Stimulated activated CD4-positive, alpha-beta T cell treated with anti-CD3 and anti-CD28 coated beads, Interleukin-1b, Interleukin-23, amount 100 ng/mL, for 1 hour (primary cell): ENCODE results near the gene GABRA4.

Experiments
- DNase-seq, 2 donors: peaks; one replicate each; pipeline ENCODE4 v3.0.0-alpha.2; 2020; ENCODE audit warnings: low read depth in 2 of 2

Gene GABRA4

DNA sequence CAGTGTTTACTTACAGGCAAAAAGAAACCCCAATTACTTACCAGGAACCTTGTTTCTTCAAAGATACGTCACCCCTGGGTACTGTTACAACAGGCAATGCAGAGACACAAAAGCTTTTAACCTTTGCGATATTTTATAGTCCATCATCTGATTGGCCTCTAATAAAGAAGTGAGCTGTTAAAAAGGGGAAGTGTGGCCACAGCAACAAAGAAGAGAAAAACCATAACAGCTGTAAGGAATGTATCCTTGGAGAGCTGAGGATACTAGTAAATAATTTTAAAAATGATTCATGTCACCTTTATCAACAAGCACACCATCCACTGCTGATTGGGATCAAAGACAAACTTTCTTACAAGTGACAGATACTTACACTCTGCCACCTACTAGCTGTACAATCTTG lies 14.1 kb downstream of the GABRA4 start:
- DNase-seq: no peak

DNA sequence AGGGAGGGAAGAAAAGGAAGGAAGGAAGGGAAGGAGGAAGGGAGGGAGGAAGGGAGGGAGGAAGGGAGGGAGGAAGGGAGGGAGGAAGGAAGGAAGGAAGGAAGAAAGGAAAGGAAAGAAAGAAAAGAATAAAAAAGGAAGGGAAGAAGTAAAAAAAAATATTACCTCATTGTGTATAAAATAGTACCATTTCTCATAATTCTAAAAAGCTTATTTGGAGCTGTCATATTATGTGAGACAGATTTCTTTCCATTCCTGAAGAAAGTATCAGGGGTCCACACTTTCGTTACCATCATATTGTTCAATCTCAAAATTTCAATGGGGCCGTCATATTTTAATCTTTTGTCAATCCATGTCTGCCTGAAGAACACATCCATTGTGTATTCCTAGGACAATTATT lies 16.1 kb downstream of the GABRA4 start:
- DNase-seq: no peak

DNA sequence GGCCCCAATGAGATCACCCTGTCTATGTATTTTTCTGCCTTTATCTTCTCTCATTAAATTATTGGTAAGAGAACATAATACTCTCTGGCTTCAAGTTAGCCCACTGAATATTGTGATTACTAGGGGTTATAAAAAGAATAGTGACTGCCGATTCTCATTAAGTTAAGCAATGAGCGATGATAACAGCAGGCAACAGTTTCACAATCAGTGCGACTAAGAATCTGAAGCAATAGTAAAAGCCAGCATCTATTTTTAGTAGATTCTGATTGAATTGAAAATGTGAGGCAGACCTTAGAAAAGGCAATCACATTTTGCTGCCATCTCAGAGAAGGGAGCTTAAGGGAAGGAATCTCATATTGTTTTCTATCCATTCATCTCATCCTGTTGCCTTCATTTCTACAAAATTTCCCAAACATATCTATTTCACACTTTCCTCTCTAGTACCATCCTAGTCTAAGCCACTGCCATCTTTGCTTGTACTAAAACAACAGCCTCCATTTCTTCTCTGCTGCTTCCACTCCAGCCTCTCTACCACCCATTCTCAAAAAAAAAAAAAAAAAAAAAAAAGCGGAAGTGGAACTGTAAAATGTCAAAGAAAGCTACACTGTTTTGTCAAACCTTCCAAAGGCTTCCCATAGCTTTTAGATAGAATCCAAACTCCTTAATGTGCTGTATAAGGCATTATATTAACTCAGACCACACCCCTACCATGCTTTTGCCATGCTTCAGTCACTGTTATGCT lies 17.4 kb downstream of the GABRA4 start:
- no peak for DNase-seq

DNA sequence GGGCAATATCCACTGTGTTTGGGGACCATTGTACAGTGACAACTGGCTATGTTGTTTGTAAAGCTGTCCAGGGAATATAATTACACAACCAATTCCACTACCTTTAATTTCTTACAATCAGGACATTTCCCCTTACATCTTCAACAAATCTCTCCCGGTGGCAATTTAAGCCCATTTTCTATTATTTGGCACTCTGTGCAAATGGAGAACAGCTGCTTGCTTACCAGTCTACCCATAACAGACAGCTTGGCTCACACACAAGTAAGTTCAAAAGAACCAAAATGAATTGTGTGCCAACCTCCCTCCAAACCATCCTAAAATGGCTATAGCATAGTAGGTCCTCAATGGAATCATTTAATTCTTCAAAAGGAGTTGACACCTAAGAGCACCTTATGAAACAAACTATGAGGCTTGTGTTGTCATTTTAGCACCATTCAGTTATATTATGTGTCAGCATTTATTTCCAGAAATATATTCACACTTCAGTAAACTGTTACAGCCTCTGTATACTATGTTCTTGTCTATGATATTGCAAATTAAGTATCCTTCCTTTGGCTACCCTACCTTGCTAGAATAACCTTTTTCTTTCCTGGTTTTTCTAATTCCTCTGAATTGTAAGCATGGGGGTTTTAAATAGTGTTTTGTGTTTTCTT lies 18.4 kb downstream of the GABRA4 start:
- no peak for DNase-seq

DNA sequence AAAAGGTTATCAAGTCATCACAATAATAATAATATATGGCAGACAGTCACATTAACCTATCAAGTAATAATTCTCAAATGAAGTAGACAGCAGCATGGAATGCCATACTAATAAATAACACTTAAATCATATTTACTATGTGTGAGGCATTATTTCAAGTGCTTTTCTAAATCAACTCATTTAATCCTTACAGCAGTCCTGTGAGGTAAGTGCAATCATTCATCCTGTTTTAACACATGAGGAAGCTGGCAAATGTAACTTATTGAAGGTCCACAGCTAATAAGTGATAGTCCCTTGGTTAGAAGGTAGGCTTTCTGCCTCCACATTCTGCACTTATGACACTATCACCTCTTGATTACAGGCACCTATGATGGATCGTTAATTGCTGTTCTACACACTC lies 24.5 kb downstream of the GABRA4 start:
- no peak for DNase-seq

DNA sequence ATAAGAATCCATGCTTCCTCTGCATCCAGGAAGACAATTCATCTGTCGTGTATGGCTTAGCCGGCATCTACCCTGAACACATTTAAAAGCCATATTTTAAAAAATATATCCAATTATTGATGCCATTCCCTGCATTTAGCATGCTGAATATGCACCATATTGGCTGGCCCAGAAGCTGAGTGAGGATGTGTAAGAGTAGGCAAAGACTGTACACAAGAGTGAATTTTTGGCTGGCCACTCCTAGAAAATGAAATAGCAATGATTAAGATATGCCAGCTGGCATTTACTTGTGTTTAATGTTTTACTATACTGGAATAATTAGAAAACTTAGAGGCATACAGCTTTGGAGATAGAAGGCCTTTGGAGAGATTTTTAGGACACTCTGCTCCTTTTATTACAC lies 25.8 kb downstream of the GABRA4 start:
- DNase-seq: no peak

DNA sequence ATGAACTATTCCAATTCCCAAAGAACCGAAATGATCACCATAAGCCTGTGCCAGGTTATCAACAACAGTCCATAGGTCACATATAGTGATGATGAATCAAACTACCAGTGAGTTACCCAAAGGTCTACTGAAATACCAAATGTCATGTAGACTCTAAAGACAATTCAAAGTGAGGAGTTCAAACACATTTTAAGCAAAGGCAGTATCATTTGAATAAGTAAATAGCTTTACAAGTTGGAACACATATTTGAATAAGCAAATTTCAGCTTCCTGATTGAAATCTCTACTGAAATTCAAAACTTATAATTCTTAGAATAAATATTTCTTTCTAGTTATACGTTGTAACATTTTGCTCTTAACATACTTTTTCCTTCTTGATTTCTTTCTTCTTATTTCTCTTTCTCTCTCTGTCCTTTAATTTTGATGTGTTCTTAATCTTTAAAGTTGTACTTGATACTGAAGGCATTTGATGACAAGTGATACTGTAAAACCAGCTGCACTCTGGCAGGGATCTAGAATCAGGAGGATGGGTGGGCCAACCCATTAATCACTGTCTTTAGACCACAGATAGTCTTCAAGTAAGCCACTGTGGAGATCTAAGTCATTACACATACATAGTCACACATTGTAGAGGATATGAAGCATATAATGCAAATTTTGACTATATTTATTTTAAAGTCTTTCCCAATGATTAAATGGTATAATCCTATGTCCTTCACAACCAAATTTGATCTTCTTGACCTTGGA lies 34.5 kb downstream of the GABRA4 start:
- no peak for DNase-seq

DNA sequence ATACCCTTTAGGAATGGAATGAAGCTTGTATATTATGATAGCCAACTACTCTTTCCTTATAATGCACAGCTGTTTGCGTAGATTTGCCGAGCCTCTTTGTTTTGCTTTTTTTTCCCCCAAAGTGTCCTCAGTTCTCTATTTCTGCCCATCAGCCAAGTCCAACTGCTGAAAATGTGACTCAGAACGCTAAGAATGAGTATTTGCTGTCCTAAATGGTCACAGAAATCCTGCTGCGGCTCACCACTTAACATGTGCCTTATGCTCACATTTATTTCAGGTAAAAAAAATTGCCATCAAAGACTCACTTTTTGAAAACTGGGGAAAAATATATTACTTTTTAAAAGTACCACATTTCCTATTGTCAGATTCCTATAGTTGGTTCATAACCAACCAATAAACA lies 36.9 kb downstream of the GABRA4 start:
- no peak for DNase-seq

DNA sequence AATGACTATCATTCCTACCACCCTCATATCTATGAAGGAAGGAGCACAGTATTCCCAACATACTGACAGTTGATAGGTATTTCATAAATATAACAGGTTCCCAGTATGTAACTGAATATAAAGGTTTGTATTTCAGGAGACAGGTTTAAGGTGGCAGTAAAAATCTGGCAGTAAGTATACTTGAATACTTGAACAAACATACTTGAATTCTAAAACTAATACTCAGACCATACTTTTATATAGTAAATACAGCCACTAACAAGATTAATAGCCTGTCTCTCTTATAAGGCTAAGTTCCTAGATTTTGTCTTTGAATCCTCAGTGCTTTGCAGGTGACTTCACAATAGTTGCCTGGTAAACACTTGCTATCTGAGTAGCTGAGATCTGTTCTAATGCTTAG lies 37.8 kb downstream of the GABRA4 start:
- DNase-seq: no peak

DNA sequence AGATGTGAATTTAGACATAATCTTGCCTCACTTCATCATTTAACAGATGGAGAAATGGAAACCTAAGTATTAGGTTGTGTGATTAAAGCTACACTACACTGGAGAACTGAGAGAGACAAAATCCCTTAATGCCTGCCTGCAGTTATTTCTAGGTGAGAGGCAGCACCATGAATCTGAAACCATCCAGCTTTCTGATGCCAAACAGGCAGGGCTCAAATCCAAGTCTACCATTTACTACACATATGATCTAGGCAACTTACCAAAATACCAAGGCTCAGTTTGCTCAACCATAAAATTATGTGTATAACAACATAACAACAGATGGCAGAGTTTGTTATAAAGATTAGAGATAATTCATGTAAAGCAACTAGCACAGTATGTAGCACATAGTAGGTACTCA lies 38.7 kb downstream of the GABRA4 start:
- DNase-seq: no peak

DNA sequence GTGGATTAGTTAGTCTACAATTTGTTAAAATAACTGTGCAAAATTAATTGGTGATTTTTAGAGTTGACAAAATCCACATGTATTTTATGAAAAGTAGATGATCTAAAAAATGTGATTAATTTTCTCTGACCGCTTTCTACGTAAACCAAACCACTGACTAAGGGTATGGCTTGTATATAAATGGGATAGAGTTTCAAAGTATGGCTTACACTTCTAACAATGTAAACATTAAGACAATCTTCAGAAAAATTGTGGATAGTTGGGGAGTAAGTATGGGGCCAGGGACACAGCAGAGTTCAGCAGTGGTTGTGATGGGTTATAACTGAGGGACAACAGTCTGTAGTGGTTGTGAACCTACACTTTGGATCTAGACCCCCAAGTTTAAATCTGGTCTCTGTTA lies 39.8 kb downstream of the GABRA4 start:
- DNase-seq: no peak

DNA sequence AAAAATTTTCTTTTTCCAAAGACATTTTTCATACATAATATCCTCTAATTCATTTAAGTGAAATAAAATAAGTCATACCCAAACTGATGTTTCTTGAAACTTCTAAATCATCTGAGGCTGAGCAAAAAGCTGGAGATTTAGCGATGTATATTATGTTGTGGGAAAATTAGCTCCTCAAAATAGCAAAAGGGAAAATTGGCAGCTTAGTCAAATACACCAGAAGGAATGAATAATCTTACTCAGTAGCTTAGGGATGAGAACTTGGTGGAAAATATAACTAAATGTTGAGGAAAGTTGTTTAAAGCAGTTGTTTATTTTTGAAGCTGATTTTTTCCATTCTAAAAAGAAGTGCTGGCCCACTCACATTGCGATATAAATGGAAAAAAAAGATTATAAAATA lies 40.9 kb downstream of the GABRA4 start:
- DNase-seq: no peak

DNA sequence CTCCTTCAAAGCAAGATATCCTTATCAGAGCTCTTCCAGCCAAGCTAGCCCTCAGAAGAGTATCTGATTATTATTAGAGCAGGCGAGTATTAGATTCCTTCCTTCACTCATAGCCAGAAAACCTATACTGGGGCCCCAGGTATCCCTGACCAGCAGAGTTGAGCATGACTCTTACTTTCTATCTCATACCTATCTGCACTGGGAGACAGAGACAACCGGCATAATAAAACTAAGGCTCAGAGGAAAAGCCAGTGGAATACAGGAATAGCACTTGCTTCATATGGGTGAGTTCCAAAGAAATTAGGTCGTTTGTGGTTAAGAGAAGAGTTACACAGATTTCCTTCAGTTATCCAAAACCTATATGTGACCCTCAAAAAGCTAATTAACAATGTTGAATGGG lies 42.6 kb downstream of the GABRA4 start:
- no peak for DNase-seq

DNA sequence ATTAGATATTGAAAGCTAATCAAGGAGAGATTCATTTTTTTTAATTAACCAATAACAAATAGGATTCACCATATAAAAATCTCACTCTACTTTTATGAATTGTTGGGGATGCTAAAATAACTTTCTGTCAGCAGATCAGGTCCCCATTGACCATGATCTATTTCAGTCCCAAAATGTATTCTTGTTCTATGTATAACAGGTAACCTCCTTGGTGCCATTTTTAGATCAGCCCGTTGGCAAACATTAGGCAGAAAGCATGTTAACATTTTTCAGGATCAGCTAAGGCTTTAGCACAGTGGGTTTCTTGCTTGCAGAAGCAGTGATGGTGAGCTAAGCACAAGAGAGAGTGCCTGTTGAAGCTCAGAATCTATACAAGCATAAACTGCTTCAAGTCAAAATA lies 43.6 kb downstream of the GABRA4 start:
- no peak for DNase-seq

DNA sequence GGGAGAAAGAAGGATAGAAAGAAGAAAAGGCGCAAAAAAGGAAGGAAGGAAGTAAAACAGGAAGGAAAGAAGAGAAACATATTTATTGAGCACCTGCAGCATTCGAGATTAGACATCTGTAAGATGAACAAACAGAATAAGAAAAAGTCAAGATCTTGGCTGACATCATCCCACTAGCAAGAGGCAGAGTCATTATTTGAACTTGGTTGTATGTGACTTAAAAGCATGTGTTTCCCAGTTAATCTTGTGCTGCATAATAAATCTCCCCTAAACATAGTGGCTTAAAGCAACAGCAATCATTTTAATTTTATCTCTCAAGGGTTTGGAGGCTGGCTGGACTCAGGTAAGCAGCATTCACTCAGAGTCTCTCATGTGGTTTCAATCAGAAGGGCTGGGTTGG lies 45.8 kb downstream of the GABRA4 start:
- no peak for DNase-seq

DNA sequence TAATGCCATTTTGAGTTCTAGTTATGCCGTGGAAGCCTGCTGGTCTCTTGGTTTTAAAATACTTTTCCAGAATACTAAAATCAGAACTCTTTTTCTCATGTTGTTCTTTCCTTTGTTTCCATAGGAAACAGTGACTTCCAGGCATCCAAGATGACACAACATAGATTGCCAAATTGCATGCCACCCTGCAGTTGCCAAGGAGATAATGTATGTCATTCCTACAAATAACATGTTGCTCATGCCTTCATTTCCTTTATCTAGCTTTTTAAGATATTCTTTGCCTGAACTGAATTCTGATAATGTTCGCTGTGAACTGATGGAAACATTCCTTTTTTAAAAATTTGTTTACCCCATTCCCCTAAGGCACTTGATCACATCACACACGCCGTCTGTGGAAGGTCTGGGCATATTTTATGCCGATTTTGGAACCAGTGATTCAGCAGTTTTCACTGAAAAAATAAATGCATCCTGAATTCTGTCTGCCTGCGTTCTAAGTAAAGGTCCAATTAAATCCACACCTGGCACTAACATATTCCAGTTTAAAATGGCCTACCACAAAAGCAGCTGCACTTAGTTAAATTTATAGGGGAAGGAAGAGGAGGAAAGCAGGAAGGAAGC lies 46.4 kb downstream of the GABRA4 start:
- DNase-seq: no peak

DNA sequence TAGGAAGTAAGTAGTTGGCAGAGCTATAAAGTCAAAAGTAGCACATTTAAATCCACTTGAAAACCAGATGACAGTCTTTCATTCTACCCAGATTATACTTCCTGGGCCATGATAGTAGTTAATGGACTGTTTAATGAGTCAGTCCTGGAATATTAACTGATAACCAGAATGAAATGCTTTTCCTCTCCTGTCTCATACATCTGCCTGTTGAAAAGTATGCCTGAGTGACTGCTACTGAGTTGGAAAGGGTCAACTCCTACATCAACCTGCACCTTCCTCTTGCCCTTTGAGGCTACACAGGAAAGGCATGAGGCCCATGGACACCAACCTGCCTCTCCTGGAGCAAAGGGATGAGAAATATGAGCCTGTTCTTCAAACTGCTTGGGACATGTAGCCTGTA lies 48.3 kb downstream of the GABRA4 start:
- no peak for DNase-seq

DNA sequence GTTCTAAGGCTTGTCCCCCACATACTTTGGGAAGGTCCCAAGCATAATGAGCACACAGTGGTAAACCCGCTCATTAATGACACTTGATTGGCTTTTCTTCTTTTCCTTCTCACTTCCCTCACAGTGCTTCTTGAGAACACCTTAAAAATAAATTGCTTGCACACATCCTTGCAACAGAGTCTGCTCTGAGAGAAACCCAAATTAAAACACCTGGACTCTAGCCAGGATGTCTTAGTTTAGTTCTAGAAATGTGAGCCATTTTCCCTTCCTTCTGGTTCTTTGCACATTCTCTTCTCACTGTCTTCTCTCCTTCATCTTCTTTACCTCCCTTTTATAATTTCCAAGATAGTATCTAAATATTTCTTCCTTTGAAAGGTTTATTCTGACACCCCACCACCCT lies 49.0 kb downstream of the GABRA4 start:
- no peak for DNase-seq

DNA sequence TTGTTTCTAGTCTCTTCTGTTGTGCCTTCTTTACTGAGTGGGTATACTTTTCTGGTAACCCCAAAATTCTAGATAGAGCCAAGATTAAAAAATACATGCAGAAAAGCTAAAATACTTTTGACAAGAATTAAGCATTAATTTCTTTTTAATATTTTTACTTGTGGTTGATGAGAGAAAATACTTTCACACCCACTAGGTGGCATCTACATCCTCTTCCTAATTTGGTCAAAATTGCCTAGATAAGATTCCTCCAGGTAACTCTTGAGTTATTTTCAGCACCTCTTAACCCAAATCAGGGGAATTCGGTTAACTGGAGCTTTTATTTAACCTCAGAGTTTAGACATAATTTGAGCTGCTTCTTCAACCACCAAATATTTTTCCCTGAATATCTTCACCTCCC lies 55.9 kb downstream of the GABRA4 start:
- DNase-seq: no peak

DNA sequence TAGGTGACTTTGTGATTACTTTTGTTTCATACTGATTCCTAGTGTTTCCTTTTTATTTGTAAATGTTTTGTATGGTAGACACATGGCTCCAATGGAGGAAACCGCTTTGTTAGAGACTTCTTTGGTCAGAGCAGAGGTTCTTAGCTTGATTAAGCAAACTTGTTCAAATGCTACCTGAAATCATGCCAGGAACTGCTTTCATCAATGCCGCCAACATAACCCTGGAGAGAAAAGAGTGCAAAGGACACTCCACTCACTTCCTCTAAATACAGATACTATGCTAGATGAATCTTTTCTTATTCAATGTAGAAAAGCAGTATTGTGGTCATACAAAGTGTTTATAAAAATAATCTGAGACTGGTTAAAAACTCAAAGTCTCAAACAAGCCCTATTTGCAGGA lies 58.7 kb downstream of the GABRA4 start:
- DNase-seq: no peak

DNA sequence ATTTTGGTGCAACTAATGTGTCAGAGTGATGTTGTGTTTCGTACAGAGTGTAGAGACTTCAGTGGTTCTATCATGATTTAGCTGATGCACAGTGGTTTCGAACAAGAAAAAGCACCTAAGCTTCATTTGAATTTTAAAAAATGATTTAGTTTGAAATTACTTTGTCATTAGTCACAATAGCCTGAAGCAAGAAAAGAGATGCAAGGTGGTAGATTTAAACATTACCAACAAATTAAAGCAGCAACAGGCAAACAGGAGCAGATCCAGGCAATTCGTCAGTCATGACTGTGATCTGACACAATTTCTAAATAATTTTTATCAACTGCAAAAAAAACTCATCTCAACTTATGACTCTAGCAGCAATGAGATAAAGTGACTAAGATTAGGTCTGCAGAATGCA lies 59.7 kb downstream of the GABRA4 start:
- DNase-seq: no peak

DNA sequence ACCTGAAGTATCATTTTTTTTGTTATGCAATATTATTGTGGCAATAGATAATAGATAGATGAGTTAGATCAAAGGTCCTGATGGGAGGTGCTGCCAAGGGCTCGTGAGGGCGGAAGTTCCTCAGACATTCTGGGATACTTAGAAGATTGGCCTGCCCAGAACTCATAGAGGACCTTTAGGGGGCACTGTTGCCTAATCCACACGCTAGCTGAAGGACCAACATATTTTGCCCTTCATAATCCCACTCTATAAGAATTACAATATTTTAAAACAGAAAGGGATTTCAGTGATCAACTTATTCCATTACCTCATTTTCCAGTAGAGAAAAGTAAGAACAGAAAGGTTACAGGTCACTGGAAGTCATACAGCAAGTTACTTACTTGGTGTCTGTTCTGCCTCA lies 61.4 kb downstream of the GABRA4 start:
- no peak for DNase-seq

DNA sequence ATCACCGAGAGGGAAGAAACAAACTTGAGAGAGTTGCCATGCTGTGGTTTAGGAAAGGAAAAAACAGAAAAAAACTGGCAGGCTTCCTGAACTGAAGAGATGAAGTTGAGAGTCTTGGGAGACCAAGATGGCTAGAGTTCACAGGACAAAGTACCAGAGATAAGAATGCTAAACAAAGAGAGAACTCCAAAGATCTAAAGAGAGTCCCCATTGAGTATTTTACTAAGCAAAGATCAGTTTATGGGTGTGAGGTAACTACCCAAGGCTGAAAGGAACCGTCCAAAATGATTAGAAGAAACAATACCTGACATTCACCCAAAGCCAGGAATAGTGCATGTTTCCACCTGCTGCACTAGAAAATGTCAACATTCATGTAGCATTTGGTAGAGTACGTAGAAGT lies 62.5 kb downstream of the GABRA4 start:
- no peak for DNase-seq
